ENCODE results near the gene KLHDC8B.

GRCh38 chr3:49166752-49167556 is 4.4 kb upstream of the KLHDC8B start:
- TF ChIP-seq CTCF (IDR thresholded peaks at IDR 0.05) (no peak), POLR2AphosphoS5 (IDR thresholded peaks at IDR 0.05) (no peak)

All from prostate gland (tissue), 2 donors.